Osteoblast (primary cell): ENCODE results near the gene NXPH4. TPM values are rescaled to one million over a fixed set of nuclear protein-coding genes. Genes with fewer than 3 reads are reported as not detected.
A peak's percentile ranks its signal among the peaks of the same experiment; 100 is the strongest.

Experiments used
- DNase-seq: peaks from one replicate; pipeline ENCODE4 v3.0.0; 2011; ENCODE audit warnings: low spot score, mixed read lengths; ENCODE audit not compliant: insufficient read length; ENCODE audit errors: missing footprints
- H2AFZ ChIP-seq: 2 replicates; pipeline ENCODE4 v1.6.0; 2011; ENCODE audit warnings: mild to moderate bottlenecking, low read length
- H3K27ac ChIP-seq: 2 replicates; pipeline ENCODE4 v1.5.1; 2011; ENCODE audit warnings: mild to moderate bottlenecking, low read depth, low read length, moderate library complexity
- H3K27me3 ChIP-seq: 2 replicates; pipeline ENCODE4 v1.6.0; 2012; ENCODE audit warnings: mild to moderate bottlenecking, control low read depth, inconsistent platforms, low read length, moderate library complexity; ENCODE audit not compliant: insufficient read depth
- H3K36me3 ChIP-seq: 2 replicates; pipeline ENCODE4 v1.5.1; 2011; ENCODE audit warnings: mild to moderate bottlenecking, low read length, control low read depth, moderate library complexity; ENCODE audit not compliant: insufficient read depth
- H3K4me1 ChIP-seq: 2 replicates; pipeline ENCODE4 v1.5.1; 2011; ENCODE audit warnings: mild to moderate bottlenecking, low read length, control low read depth, moderate library complexity; ENCODE audit not compliant: insufficient read depth
- H3K4me2 ChIP-seq: 2 replicates; pipeline ENCODE4 v1.6.0; 2011; ENCODE audit warnings: mild to moderate bottlenecking, low read length; ENCODE audit not compliant: insufficient read depth
- H3K4me3 ChIP-seq: fragments of 200-600 bp; sonication (generic); 3 replicates; pipeline ENCODE4 v1.5.1; 2012; ENCODE audit warnings: mild to moderate bottlenecking, low read length, inconsistent platforms; ENCODE audit not compliant: insufficient read depth
- H3K79me2 ChIP-seq: 2 replicates; pipeline ENCODE4 v1.6.0; 2012; ENCODE audit warnings: mild to moderate bottlenecking, low read length, control low read depth, inconsistent platforms; ENCODE audit not compliant: insufficient read depth
- H3K9me3 ChIP-seq: 2 replicates; pipeline ENCODE4 v1.5.1; 2011; ENCODE audit warnings: low read depth, low read length, control low read depth
- H4K20me1 ChIP-seq: 2 replicates; pipeline ENCODE4 v1.6.0; 2012; ENCODE audit warnings: mild to moderate bottlenecking, low read length, control low read depth; ENCODE audit not compliant: insufficient read depth
- total RNA-seq: library from RNA; depleted of rRNA; stranded (reverse); fragments of >200 nt; gene quantifications from 2 replicates; pipeline ENCODE4 v1.2.3, GENCODE V29; 2012
- TF ChIP-seq, protein P1 (sequence below): IDR thresholded peaks from 2 replicates; pipeline ENCODE4 v1.5.1; 2011; ENCODE audit warnings: mild to moderate bottlenecking, low read depth, low read length, moderate library complexity; ENCODE audit errors: extremely low read depth

The NXPH4 gene
- total RNA-seq, 1 donor = 1.1 TPM

DNA sequence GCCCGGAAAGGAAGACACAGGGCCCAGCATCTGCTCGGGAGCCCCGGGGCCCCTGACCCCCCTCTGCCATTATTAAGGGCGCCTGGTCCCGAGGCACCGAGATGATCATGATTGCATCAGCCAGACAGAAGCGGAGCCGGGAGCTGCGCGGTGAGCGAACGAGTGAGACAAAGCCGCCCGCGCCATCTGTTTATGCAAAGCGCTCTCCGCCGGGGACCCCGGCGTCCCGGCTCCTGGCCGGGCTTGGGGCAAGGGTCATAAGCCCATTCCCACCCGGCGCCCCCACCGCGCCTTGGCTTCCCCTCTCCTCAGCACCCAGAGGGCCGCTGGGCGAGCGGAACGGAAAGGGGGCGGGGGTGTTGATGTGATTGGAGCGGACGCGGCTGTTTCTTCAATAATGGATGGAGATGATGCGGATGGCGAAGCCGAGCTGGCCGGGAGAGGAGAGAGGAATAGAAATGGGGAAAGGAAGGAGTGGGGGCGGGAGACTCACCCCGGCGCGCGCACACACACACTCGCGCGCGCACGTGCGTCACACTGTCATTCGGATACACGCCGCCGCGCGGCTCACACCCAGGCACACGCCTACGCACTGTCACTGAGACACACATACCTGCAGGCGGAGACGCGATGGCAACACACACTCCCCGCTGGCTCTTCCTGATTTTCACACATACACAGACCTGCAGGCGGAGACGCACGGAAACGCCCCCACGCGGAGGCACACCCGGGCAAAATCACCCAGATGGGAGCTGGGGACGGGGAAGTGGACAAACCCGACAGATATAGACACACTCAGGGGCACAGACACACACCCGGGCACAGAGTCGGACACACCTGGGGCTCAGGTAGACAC is 23.7 kb downstream of the NXPH4 start:
- Histone ChIP-seq H3K4me1 (peaks cover 34% of the 10 kb centered on the region), H3K4me2 (peak overlapping the region; percentile 93), H3K36me3 (no peaks in the 10 kb centered on the region), H2AFZ (peak overlapping the region; percentile 62), H3K4me3 (peak overlapping the region; percentile 79), H4K20me1 (peaks cover 9% of the 10 kb centered on the region), H3K9me3 (no peaks in the 10 kb centered on the region), H3K79me2 (no peaks in the 10 kb centered on the region), H3K27ac (no peak overlapping the region), H3K27me3 (peaks cover 40% of the 10 kb centered on the region)
- TF ChIP-seq, protein P1, sequence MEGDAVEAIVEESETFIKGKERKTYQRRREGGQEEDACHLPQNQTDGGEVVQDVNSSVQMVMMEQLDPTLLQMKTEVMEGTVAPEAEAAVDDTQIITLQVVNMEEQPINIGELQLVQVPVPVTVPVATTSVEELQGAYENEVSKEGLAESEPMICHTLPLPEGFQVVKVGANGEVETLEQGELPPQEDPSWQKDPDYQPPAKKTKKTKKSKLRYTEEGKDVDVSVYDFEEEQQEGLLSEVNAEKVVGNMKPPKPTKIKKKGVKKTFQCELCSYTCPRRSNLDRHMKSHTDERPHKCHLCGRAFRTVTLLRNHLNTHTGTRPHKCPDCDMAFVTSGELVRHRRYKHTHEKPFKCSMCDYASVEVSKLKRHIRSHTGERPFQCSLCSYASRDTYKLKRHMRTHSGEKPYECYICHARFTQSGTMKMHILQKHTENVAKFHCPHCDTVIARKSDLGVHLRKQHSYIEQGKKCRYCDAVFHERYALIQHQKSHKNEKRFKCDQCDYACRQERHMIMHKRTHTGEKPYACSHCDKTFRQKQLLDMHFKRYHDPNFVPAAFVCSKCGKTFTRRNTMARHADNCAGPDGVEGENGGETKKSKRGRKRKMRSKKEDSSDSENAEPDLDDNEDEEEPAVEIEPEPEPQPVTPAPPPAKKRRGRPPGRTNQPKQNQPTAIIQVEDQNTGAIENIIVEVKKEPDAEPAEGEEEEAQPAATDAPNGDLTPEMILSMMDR = no peak
- DNase-seq = peak; percentile 93

- H3K4me1 ChIP-seq = peaks cover 31% of the 10 kb centered on the region
- peak overlapping the region; percentile 93 for H3K4me2 ChIP-seq
- TF ChIP-seq, protein P1 = no peak
- H3K36me3 ChIP-seq = no peaks in the 10 kb centered on the region
- H3K27me3 ChIP-seq = peaks cover 37% of the 10 kb centered on the region
- no peak overlapping the region for H2AFZ ChIP-seq
- peak; percentile 84 for DNase-seq
- H3K4me3 ChIP-seq = peak overlapping the region; percentile 79
- no peak overlapping the region for H3K27ac ChIP-seq
- peaks cover 4% of the 10 kb centered on the region for H4K20me1 ChIP-seq
- H3K9me3 ChIP-seq = no peaks in the 10 kb centered on the region
- H3K79me2 ChIP-seq = no peaks in the 10 kb centered on the region
These were observed 24.4 kb downstream of the NXPH4 start for GRCh38 chr12:57240926-57241401.

DNA sequence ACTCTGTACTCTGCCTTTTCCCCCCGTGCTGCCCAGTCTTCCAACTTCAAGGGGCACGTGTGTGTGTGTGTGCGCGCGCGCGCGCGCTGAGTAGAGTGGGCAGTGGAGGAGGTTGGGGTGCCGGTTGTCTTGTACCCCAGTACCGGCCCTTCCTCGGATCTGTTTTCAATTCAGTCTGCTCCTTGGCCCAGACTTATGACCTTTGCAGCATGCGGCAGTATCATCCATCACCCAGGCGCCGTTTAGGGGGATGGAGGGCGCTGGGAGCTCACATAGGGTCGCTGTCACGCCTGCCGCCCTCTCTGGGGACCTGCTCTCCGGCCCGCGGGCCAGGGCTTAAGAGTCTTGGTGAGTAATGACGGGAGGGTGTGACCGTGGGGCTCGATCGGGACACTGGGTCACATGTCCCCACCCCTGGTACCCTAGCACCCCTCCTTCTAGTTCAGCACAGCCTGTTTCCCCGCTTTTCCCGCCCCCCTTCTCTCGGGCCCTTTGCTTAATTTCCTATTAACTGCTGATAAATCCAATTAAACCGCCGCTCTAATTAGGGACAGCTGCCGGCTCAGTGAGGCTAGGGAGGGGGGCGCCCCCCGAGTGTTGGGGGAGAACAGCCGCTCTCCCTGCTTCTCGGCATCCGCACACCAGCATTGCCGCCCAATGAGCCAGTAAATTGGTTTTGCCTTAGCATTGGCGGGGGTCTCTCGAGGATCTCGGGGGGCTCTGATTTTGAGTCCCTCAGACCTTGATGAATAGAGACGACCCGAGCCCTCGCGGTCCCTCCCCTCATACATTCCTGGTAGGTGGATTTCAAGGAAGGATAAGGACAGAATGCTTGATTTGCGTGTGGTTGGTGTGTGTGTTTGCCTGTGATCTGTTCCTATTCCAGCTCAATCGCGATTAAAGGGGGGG is 25.1 kb downstream of the NXPH4 start:
- no peak overlapping the region for H2AFZ ChIP-seq
- peak; percentile 73 for DNase-seq
- peaks cover 37% of the 10 kb centered on the region for H3K27me3 ChIP-seq
- H3K4me3 ChIP-seq = no peak overlapping the region
- H4K20me1 ChIP-seq = peaks cover 4% of the 10 kb centered on the region
- no peak overlapping the region for H3K27ac ChIP-seq
- H3K4me1 ChIP-seq = peaks cover 31% of the 10 kb centered on the region
- H3K79me2 ChIP-seq = no peaks in the 10 kb centered on the region
- H3K4me2 ChIP-seq = no peak overlapping the region
- no peaks in the 10 kb centered on the region for H3K36me3 ChIP-seq
- H3K9me3 ChIP-seq = no peaks in the 10 kb centered on the region
- TF ChIP-seq, protein P1 = no peak
